Cardiac muscle cell (in vitro differentiated cells and primary cell): ENCODE data around the gene P2RX3. TPM values are rescaled to one million over a fixed set of nuclear protein-coding genes. Genes with fewer than 3 reads are reported as not detected.
A peak's percentile ranks its signal among the peaks of the same experiment; 100 is the strongest.

ENCODE experiments used
- DNase-seq, 2 donors: peaks; one replicate each; pipeline versions ENCODE4 v3.0.0 to v3.0.0-alpha.2; 2010 to 2017; ENCODE audit warnings: low read depth in 1 of 2, low spot score in 1 of 2
- H3K27ac ChIP-seq: fragments of 200-600 bp; sonication (generic); 2 replicates; pipeline ENCODE4 v1.5.1; 2016
- H3K27me3 ChIP-seq: fragments of 200-600 bp; sonication (generic); 2 replicates; pipeline ENCODE4 v1.6.0; 2016; ENCODE audit warnings: control low read depth
- H3K36me3 ChIP-seq: fragments of 200-600 bp; sonication (generic); 2 replicates; pipeline ENCODE4 v1.5.1; 2016; ENCODE audit warnings: control low read depth
- H3K4me1 ChIP-seq: fragments of 200-600 bp; sonication (generic); 2 replicates; pipeline ENCODE4 v1.8.1; 2017; ENCODE audit warnings: low read depth, mild to moderate bottlenecking, mixed run types
- H3K4me3 ChIP-seq: fragments of 200-600 bp; sonication (generic); 2 replicates; pipeline ENCODE4 v1.5.1; 2016; ENCODE audit warnings: mild to moderate bottlenecking
- H3K9me3 ChIP-seq: fragments of 200-600 bp; sonication (generic); 2 replicates; pipeline ENCODE4 v1.5.1; 2017; ENCODE audit warnings: low read depth, mild to moderate bottlenecking, control low read depth
- polyA plus RNA-seq: library from polyadenylated mRNA; unstranded; fragments of >200 nt; fragmentation: Nextera tagmentation; extraction: Ambion mirVana; gene quantifications from 2 replicates; pipeline ENCODE4 v1.2.1, GENCODE V29; 2016
- total RNA-seq: library from RNA; depleted of rRNA; stranded (reverse); fragments of >200 nt; gene quantifications from 2 replicates; pipeline ENCODE4 v1.2.3, GENCODE V29; 2016
- TF ChIP-seq, protein P1 (sequence below): IDR thresholded peaks from 2 replicates; pipeline ENCODE4 v1.5.1; 2012; ENCODE audit warnings: low read depth, mild to moderate bottlenecking, low read length

The P2RX3 gene
- total and polyA plus RNA-seq, 2 experiments from 2014 or later: 0.09 to 0.62 TPM

DNA sequence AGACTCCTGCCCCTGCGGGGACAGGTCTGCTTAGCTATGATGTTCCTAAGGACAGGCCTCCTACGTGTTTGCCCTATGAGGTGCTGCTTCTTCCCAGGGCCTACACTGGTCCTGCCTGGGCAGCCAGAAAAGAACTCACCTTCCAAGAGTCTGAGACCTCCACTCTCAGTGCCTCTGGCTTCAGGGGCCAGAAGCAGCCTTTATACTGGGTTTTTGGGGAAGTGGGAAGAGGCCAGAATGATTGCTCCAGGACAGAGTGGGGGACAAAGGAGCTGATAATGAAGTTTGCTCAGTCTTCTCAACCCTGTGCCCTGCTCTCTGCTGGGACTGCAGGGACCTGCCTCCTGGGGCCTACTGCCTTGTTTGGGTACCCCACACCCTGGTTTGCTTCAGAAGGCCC lies 42.8 kb downstream of the P2RX3 start, which contains the start of gene PRG3:
TSS of gene PRG3 (minus strand) at position 176 of the 400 bp plus-strand sequence. CDS start 442 bp downstream, outside the sequence.
- H3K4me3 ChIP-seq: no peak within 1 kb of the TSS
- DNase-seq: no peak
- H3K4me1 ChIP-seq: no peaks in the 10 kb centered on the region
- H3K36me3 ChIP-seq: no peaks in the 10 kb centered on the region
- TF ChIP-seq, protein P1, sequence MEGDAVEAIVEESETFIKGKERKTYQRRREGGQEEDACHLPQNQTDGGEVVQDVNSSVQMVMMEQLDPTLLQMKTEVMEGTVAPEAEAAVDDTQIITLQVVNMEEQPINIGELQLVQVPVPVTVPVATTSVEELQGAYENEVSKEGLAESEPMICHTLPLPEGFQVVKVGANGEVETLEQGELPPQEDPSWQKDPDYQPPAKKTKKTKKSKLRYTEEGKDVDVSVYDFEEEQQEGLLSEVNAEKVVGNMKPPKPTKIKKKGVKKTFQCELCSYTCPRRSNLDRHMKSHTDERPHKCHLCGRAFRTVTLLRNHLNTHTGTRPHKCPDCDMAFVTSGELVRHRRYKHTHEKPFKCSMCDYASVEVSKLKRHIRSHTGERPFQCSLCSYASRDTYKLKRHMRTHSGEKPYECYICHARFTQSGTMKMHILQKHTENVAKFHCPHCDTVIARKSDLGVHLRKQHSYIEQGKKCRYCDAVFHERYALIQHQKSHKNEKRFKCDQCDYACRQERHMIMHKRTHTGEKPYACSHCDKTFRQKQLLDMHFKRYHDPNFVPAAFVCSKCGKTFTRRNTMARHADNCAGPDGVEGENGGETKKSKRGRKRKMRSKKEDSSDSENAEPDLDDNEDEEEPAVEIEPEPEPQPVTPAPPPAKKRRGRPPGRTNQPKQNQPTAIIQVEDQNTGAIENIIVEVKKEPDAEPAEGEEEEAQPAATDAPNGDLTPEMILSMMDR: no peak
- H3K27ac ChIP-seq: no peak within 1 kb of the TSS
- H3K9me3 ChIP-seq: no peaks in the 10 kb centered on the region
- no peaks in the 10 kb centered on the region for H3K27me3 ChIP-seq

DNA sequence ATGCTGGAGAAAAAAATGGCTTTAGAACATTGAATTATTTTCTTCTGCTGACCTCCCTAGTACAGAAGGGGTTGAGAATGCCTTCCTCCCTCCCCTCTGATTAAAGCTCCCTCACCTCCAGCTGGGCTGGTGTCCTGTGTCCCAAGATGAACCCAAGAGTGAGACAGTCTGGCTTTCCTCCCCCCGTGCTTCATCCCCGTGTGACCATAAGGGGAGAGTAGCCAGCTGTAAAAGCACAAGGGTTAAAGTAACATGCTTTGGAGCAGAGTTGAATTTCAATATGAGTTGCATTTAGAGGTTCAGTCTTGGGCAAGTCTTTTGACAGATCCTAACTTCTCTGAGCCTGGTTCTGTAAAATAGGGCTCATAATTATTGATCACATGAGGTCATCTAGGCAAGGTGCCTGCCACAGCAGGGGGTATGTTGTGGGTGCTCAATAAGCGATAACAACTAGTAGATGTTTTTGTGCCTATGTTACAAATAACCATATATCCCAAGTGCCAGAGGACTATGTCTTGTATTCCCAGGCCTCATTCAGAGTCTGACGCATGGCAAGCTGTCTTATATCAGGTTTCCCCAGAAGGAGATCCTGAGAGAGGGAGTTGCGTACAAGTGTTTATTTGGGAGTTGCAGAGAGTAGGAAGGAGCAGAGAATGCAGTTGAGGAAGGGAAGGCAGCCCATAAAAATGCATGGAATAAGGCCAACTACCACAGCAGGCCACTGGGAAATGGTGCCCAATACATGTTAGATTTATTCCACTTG lies 48.2 kb downstream of the P2RX3 start:
- H3K27ac ChIP-seq: no peak overlapping the region
- TF ChIP-seq, protein P1: no peak
- H3K4me3 ChIP-seq: no peak overlapping the region
- H3K4me1 ChIP-seq: no peaks in the 10 kb centered on the region
- no peaks in the 10 kb centered on the region for H3K27me3 ChIP-seq
- DNase-seq: no peak
- no peaks in the 10 kb centered on the region for H3K9me3 ChIP-seq
- H3K36me3 ChIP-seq: no peaks in the 10 kb centered on the region

DNA sequence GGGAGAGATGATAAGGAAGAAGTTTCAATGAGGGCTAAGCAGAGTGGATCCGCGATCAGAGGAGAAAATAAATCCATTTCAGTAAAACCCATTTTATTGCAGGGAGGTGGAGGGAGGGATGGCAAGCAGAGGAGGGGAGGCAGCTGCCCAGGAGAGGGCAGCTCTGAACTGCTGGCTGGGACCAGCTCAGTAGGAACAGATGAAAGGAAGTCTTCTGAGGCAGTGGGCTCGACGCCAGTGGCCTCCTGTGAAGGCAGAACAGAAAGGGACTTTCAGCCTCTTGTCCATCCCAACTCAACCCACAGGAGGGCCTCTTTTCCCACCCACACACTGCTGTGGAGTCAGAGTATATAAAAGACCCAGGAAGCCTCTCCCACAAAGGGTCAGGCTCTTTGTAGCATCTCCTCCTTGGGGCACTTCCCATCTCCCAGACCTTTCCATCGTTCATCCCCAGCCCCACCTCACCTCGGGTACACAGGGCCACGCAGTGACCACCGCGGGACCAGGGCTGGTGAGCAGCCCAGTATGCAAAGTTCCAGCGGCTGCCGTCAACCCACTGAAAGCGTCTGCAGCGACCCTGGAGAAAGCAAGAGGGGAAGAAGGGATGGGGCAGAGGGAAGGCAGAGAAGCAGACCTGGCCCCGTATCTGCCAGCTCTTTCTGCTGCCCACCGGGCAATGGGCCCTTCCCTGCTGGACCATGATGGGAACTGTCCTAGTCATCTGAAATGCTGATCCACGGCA lies 49.3 kb downstream of the P2RX3 start:
- TF ChIP-seq, protein P1: peak; percentile 19
- Histone ChIP-seq H3K4me1 (no peaks in the 10 kb centered on the region), H3K9me3 (no peaks in the 10 kb centered on the region), H3K4me3 (no peak overlapping the region), H3K36me3 (no peaks in the 10 kb centered on the region), H3K27me3 (no peaks in the 10 kb centered on the region), H3K27ac (no peak overlapping the region)
- DNase-seq: peak in 1 of 2 donors; percentile 58

DNA sequence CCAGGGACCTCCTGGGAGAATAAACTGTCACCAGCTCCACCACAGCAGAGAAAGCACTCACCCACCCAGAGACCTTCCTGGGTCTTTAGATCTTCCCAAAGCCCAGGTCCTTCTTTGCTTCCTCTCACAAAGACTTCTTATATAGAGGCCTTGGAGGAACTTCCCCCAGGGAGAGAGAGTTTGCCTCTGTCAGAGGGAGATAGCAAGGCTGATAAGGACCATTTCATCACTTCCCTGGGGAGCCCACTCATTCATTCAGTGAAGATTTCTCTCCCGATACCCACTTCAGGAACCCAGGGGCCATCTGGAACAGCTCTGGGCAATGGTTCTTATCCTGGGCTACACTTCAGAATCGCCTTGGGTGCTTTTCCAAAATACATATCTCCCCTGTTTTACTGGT lies 52.4 kb downstream of the P2RX3 start, which contains the start of gene PRG2:
TSS of gene PRG2 (minus strand) at position 116 of the 400 bp plus-strand sequence. CDS start 706 bp downstream, outside the sequence.
- Histone ChIP-seq H3K27ac (no peak within 1 kb of the TSS), H3K4me3 (no peak within 1 kb of the TSS), H3K36me3 (no peaks in the 10 kb centered on the region), H3K9me3 (no peaks in the 10 kb centered on the region), H3K4me1 (no peaks in the 10 kb centered on the region), H3K27me3 (no peaks in the 10 kb centered on the region)
- no peak for DNase-seq
- TF ChIP-seq, protein P1: no peak

DNA sequence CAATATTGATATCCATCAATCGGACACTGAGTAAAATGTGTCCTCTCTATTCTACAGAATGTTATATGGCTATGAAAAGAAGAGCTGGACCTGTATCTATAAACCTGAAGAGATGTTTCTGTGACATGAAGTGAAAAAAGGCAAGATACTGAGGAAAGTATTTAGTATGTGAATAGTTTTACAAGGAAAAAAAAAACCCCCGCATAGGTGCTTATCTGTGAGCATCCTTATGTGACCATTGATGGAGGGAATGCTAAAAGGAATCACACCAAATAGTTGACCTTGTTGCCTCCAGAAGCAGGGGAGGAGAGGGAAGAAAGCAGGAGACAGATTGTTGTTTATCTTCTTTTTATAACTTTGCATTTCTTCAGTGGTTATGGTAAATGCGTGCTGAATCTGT lies 53.0 kb downstream of the P2RX3 start:
- no peak overlapping the region for H3K4me3 ChIP-seq
- H3K27me3 ChIP-seq: no peaks in the 10 kb centered on the region
- TF ChIP-seq, protein P1: no peak
- H3K9me3 ChIP-seq: no peaks in the 10 kb centered on the region
- no peak overlapping the region for H3K27ac ChIP-seq
- no peaks in the 10 kb centered on the region for H3K4me1 ChIP-seq
- DNase-seq: no peak
- no peaks in the 10 kb centered on the region for H3K36me3 ChIP-seq
